GM12878 (cell line): ENCODE measurements around the gene NME5. TPM values are rescaled to one million over a fixed set of nuclear protein-coding genes. Genes with fewer than 3 reads are reported as not detected.
A peak's percentile ranks its signal among the peaks of the same experiment; 100 is the strongest.

Experiments used
- ATF7 ChIP-seq: fragments of 450-650 bp; IDR thresholded peaks from 2 replicates; pipeline ENCODE4 v1.6.1; 2016; ENCODE audit warnings: low read depth, mild to moderate bottlenecking
- BCLAF1 ChIP-seq: fragments of 450-650 bp; IDR thresholded peaks from 2 replicates; pipeline ENCODE4 v1.6.1; 2017; ENCODE audit warnings: antibody characterized with exemption, mild to moderate bottlenecking, moderate library complexity
- CHD4 ChIP-seq: fragments of 200-600 bp; sonication (generic); IDR thresholded peaks from 2 replicates; pipeline ENCODE4 v1.6.1; 2016; ENCODE audit warnings: mild to moderate bottlenecking
- EED ChIP-seq: sonication (generic); IDR thresholded peaks from 2 replicates; pipeline ENCODE4 v1.6.1; 2016; ENCODE audit warnings: antibody characterized with exemption, low read depth
- HDGF ChIP-seq: fragments of 450-650 bp; IDR thresholded peaks from 2 replicates; pipeline ENCODE4 v1.6.1; 2016; ENCODE audit warnings: antibody characterized with exemption
- JUND ChIP-seq: IDR thresholded peaks from 2 replicates; pipeline ENCODE4 v1.6.1; 2012; ENCODE audit warnings: low read depth, mild to moderate bottlenecking, low read length, improper control_type of control experiment, moderate library complexity
- KDM1A ChIP-seq: fragments of 200-600 bp; sonication (generic); IDR thresholded peaks from 2 replicates; pipeline ENCODE4 v1.6.1; 2016; ENCODE audit warnings: borderline replicate concordance
- MTA3 ChIP-seq: IDR thresholded peaks from 2 replicates; pipeline ENCODE4 v1.6.1; 2012; ENCODE audit warnings: low read length, inconsistent platforms, borderline replicate concordance
- NR2C1 ChIP-seq: fragments of 450-650 bp; IDR thresholded peaks from 2 replicates; pipeline ENCODE4 v1.6.1; 2017; ENCODE audit warnings: antibody characterized with exemption, mild to moderate bottlenecking, moderate library complexity
- NR2C2 ChIP-seq: IDR thresholded peaks from 2 replicates; pipeline ENCODE4 v1.6.1; 2011; ENCODE audit warnings: borderline replicate concordance, low read depth; ENCODE audit not compliant: control insufficient read depth, insufficient read length
- NR2F1 ChIP-seq: fragments of 450-650 bp; conservative IDR thresholded peaks from 2 replicates; pipeline ENCODE4 v1.6.1; 2017; ENCODE audit warnings: mild to moderate bottlenecking
- NRF1 ChIP-seq: conservative IDR thresholded peaks from 2 replicates; pipeline ENCODE4 v1.6.1; 2011; ENCODE audit warnings: mild to moderate bottlenecking, low read depth, low read length, improper control_type of control experiment
- PBX3 ChIP-seq: IDR thresholded peaks from 2 replicates; pipeline ENCODE4 v1.6.1; 2011; ENCODE audit warnings: mild to moderate bottlenecking, low read depth, low read length, moderate library complexity; ENCODE audit not compliant: insufficient replicate concordance
- PKNOX1 ChIP-seq: fragments of 450-650 bp; IDR thresholded peaks from 2 replicates; pipeline ENCODE4 v1.6.1; 2016; ENCODE audit warnings: mild to moderate bottlenecking
- POLR2AphosphoS5 ChIP-seq: IDR thresholded peaks from 2 replicates; pipeline ENCODE4 v1.6.1; 2011; ENCODE audit warnings: mild to moderate bottlenecking, low read length, inconsistent platforms
- POU2F2 ChIP-seq: IDR thresholded peaks from 3 replicates; pipeline ENCODE4 v1.6.1; 2011; ENCODE audit warnings: low read depth, mild to moderate bottlenecking, low read length, borderline replicate concordance
- RELB ChIP-seq: fragments of 450-650 bp; IDR thresholded peaks from 2 replicates; pipeline ENCODE4 v1.6.1; 2017; ENCODE audit warnings: low read depth, mild to moderate bottlenecking, moderate library complexity
- RUNX3 ChIP-seq: IDR thresholded peaks from 2 replicates; pipeline ENCODE4 v1.6.1; 2012; ENCODE audit warnings: low read length, inconsistent platforms
- SP1 ChIP-seq: IDR thresholded peaks from one replicate; pipeline ENCODE4 v1.6.1; 2011; ENCODE audit warnings: low read depth, low read length
- YY1 ChIP-seq: IDR thresholded peaks from 2 replicates; pipeline ENCODE4 v1.6.1; 2011; ENCODE audit warnings: low read depth, mild to moderate bottlenecking, low read length
- ZBTB4 ChIP-seq: fragments of 450-650 bp; formaldehyde crosslinking; IDR thresholded peaks from 2 replicates; pipeline ENCODE4 v1.4.0; 2022; ENCODE audit warnings: mild to moderate bottlenecking, moderate library complexity
- polyA plus RNA-seq, 11 experiments: library from polyadenylated mRNA; depleted of rRNA in 4 of 11; unstranded in 6 of 11; stranded (reverse) in 5 of 11; fragments of >200 nt; fragmentation: Nextera tagmentation in 4 of 11; fragmentation: Illumina TruSeq in 1 of 11; extraction: Ambion mirVana in 4 of 11; extraction: Trizol in 1 of 11; gene quantifications; 1 replicate in 1 of 11; 2 replicates in 10 of 11; pipeline versions ENCODE4 v1.2.1 to v1.2.3, GENCODE V29; 2011 to 2016; ENCODE audit warnings: inconsistent platforms in 2 of 11, missing spikeins in 2 of 11, low read depth in 1 of 11
- total RNA-seq, 4 experiments: library from RNA; depleted of rRNA in 3 of 4; stranded (reverse); fragments of >200 nt in 3 of 4; fragmentation: Illumina TruSeq in 1 of 4; extraction: Trizol in 1 of 4; gene quantifications; 2 replicates each; pipeline versions ENCODE4 v1.2.1 to v1.2.3, GENCODE V29; 2013 to 2021

Gene NME5
- total and polyA plus RNA-seq, 10 of the 15 experiments (the other 5 are each of a cell fraction or from before 2014, with no cell fraction given), result 0.22 to 0.52 TPM; not detected in 8

- TF ChIP-seq NR2F1, result peak; percentile 63
- 0 out of 2 replicates have a peak, but pooled peaks have one; percentile 34 for TF ChIP-seq RUNX3
- no peak for TF ChIP-seq KDM1A
- TF ChIP-seq JUND, result no peak
- peak; percentile 93 for TF ChIP-seq SP1
- 0 out of 2 replicates have a peak, but pooled peaks have one; percentile 29 for TF ChIP-seq HDGF
- no peak for TF ChIP-seq PBX3
- peak; percentile 90 for TF ChIP-seq EED
- TF ChIP-seq CHD4, result no peak
- no peak for TF ChIP-seq NRF1
- peak; percentile 97 for TF ChIP-seq NR2C1
- peak; percentile 64; the same call in 2 of the 3 replicates for TF ChIP-seq POU2F2
- TF ChIP-seq PKNOX1, result no peak
- no peak for TF ChIP-seq ZBTB4 (CRISPR knock-in tag)
- TF ChIP-seq POLR2AphosphoS5, result peak; percentile 90
- TF ChIP-seq BCLAF1, result no peak
- peak; percentile 88 for TF ChIP-seq RELB
- peak; percentile 97 for TF ChIP-seq YY1
- TF ChIP-seq MTA3, result no peak
- 0 out of 2 replicates have a peak, but pooled peaks have one; percentile 24 for TF ChIP-seq ATF7
- TF ChIP-seq NR2C2, result peak; percentile 78
These were observed 39.5 kb upstream of the NME5 start, which contains the start of the genes BRD8 and KIF20A (continued) for GRCh38 chr5:138178516-138179276.
